GM21447 (cell line): ENCODE measurements around the gene CYP21A2.

Experiments
- ATAC-seq: cut with Tn5 transposase; IDR thresholded peaks from one replicate; pipeline ENCODE4 v1.9.1; 2021; ENCODE audit not compliant: unreplicated experiment

The CYP21A2 gene

GRCh38 chr6:32081168-32081990 is 43.2 kb downstream of the CYP21A2 start:
- ATAC-seq: no peak

GRCh38 chr6:32082478-32082877 is 44.3 kb downstream of the CYP21A2 start:
- ATAC-seq: no peak

GRCh38 chr6:32082935-32083334 is 44.7 kb downstream of the CYP21A2 start:
- no peak for ATAC-seq

- ATAC-seq: no peak
These were observed 45.9 kb downstream of the CYP21A2 start for GRCh38 chr6:32083812-32084768.

- no peak for ATAC-seq
These were observed 46.6 kb downstream of the CYP21A2 start for GRCh38 chr6:32084780-32085179.

- ATAC-seq: no peak
These were observed 47.7 kb downstream of the CYP21A2 start for GRCh38 chr6:32085759-32086459.

- peak; percentile 58 for ATAC-seq
These were observed 48.7 kb downstream of the CYP21A2 start for GRCh38 chr6:32086661-32087573.

GRCh38 chr6:32087574-32088486 is 49.6 kb downstream of the CYP21A2 start:
- no peak for ATAC-seq

GRCh38 chr6:32088487-32089049 is 50.4 kb downstream of the CYP21A2 start:
- no peak for ATAC-seq

GRCh38 chr6:32089082-32089828 is 51.0 kb downstream of the CYP21A2 start:
- ATAC-seq: no peak
